BJ (cell line): ENCODE results near the gene C14orf132. TPM values are rescaled to one million over a fixed set of nuclear protein-coding genes. Genes with fewer than 3 reads are reported as not detected.

Experiments
- CTCF ChIA-PET: fragments of 350-600 bp; formaldehyde crosslinking; extraction: SDS; loops from one replicate; lab custom pipeline; 2021; ENCODE audit warnings: antibody characterized with exemption, inconsistent platforms; lab: Yijun Ruan, JAX
- POLR2A ChIA-PET: fragments of 300-600 bp; sonication (Branson Sonifier 250); formaldehyde crosslinking; extraction: SDS; loops from one replicate; lab custom pipeline; 2021; ENCODE audit warnings: antibody characterized with exemption; lab: Charles Lee
- DNase-seq: peaks from one replicate; pipeline ENCODE4 v3.0.0-alpha.2; 2011; ENCODE audit warnings: low read depth
- H3K27me3 ChIP-seq: 2 replicates; pipeline ENCODE4 v1.6.0; 2011; ENCODE audit warnings: low read length; ENCODE audit not compliant: control insufficient read depth, insufficient read depth
- H3K36me3 ChIP-seq: 2 replicates; pipeline ENCODE4 v1.5.1; 2011; ENCODE audit warnings: low read length; ENCODE audit not compliant: control insufficient read depth, insufficient read depth
- H3K4me3 ChIP-seq: 2 replicates; pipeline ENCODE4 v1.5.1; 2011; ENCODE audit warnings: low read depth, mild to moderate bottlenecking, control low read depth, low read length
- polyA plus RNA-seq: library from polyadenylated mRNA; depleted of rRNA; stranded (reverse); fragments of >200 nt; gene quantifications from 2 replicates; pipeline ENCODE4 v1.2.3, GENCODE V29; 2011
- TF ChIP-seq, protein P1 (sequence below): IDR thresholded peaks from 2 replicates; pipeline ENCODE4 v1.5.1; 2011; ENCODE audit warnings: low read depth, mild to moderate bottlenecking, control low read depth, inconsistent platforms, low read length, moderate library complexity; ENCODE audit not compliant: insufficient read depth

C14orf132 gene
- polyA plus RNA-seq, 1 experiment: 13.2 TPM

DNA sequence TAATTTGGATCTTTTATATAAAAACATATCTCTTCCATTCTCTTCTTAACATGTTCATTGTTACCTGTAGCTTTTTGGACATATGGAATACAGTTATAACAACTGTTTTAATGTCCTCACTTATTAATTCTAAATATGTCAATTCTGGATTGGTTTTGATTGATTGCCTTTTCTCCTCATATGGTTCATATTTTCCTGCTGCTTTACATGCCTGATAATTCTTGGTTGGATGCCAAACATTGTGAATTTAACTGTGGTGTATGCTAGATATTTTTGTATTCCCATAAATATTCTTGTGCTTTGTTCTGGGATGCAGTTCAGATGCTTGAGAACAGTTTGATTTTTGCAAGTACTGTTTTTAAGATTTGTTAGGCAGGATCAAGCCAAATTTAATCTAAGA, 10.8 kb downstream of the C14orf132 start:
- no peak overlapping the region for H3K4me3 ChIP-seq
- ChIA-PET CTCF (interaction anchor here (2.5 kb wide), 1 partner anchor 7 kb away, joined by 8 read pairs; no protein-coding TSS in a partner anchor), POLR2A (no interaction called here)
- no peaks in the 10 kb centered on the region for H3K27me3 ChIP-seq
- H3K36me3 ChIP-seq: peaks cover 2% of the 10 kb centered on the region
- DNase-seq: no peak
- TF ChIP-seq, protein P1, sequence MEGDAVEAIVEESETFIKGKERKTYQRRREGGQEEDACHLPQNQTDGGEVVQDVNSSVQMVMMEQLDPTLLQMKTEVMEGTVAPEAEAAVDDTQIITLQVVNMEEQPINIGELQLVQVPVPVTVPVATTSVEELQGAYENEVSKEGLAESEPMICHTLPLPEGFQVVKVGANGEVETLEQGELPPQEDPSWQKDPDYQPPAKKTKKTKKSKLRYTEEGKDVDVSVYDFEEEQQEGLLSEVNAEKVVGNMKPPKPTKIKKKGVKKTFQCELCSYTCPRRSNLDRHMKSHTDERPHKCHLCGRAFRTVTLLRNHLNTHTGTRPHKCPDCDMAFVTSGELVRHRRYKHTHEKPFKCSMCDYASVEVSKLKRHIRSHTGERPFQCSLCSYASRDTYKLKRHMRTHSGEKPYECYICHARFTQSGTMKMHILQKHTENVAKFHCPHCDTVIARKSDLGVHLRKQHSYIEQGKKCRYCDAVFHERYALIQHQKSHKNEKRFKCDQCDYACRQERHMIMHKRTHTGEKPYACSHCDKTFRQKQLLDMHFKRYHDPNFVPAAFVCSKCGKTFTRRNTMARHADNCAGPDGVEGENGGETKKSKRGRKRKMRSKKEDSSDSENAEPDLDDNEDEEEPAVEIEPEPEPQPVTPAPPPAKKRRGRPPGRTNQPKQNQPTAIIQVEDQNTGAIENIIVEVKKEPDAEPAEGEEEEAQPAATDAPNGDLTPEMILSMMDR: no peak

DNA sequence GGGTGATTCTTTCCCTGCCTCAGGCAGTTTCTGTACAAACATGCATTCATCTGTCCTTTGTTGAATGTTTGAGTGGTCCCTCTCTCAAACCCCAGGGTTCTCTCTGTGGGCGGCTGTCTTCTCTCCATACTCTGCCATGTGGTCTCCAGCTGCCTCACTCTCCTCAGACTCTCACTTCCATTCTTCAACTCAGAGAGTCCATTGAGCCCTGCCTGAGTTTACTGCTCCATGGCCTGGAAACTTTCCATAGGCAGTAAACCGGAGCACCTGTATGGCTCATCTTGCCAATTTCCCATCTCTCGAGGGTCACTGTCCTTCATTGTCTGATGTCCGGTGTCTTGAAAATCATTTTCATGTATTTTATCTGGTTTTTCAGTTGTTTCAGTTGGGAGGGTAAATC, 11.3 kb downstream of the C14orf132 start:
- Histone ChIP-seq H3K27me3 (no peaks in the 10 kb centered on the region), H3K4me3 (no peak overlapping the region), H3K36me3 (peaks cover 2% of the 10 kb centered on the region)
- POLR2A ChIA-PET: no interaction called here
- CTCF ChIA-PET: interaction anchor here (2.5 kb wide), 1 partner anchor 8 kb away, joined by 8 read pairs; no protein-coding TSS in a partner anchor
- DNase-seq: no peak
- TF ChIP-seq, protein P1: no peak

DNA sequence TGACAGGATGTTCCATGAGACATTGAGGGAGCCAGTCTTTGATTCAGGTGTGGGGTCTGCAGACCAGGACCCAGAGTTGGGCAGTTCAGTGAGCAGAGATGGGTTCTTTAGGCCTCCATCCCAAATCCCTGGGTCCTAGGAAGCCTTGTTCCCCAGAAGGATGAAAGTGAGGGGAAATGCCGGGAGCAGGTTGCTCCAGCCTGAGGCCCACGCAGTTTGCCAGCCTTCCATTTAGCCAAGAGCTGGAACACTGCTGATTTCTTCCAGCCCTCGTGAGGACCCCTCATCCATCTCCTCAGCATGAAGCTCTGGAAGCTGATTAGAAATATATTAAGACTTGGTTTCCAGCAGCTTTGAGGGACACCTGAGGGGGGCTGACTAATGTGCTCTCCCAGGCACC, 12.1 kb downstream of the C14orf132 start:
- TF ChIP-seq, protein P1: no peak
- POLR2A ChIA-PET: no interaction called here
- Histone ChIP-seq H3K36me3 (peaks cover 2% of the 10 kb centered on the region), H3K4me3 (no peak overlapping the region), H3K27me3 (no peaks in the 10 kb centered on the region)
- CTCF ChIA-PET: interaction anchor here (2.5 kb wide), 1 partner anchor 8 kb away, joined by 8 read pairs; no protein-coding TSS in a partner anchor
- DNase-seq: no peak

DNA sequence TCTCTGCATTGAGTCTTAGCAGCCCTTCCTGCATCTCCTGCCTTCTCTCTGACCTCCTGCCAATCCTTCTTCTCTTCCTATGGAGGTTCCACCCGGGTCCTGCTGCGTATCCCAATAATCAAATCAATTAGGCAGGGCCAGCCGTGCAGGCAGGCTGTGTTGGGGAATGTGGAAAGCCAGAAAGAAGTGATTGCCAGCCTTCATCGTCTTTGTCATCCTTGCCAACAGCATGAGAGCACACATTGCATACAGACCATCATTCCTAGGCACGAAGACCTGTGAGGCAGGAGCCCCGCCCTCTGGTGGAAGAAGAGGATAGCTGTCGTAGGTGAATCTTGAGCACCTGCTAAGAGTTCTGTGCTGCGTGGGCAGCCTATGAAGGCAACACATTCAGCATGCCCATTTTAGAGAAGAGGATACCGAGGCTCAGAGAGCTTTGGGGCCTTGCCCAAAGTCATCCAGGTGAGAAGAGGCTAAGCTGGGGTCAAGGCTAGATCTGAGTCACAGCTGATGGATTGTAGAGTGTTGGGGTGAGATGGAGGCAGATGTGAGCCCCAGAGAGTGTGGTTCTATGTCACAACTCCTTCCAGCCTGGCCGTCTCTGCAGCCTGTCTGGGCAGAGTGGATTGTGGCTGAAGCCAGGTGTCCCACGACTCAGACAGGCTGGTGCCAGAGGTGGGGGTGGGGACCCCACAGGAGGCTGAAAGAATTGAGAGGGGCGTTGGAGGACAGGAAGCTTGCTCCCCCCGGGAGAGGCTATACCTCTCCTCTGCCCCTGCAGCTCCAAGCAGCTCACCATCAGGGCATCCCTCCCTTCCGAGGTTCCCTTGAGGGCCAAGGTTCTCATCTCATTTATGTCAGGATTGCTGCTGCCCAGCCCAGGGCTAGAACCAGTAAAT, 12.7 kb downstream of the C14orf132 start:
- DNase-seq: no peak
- Histone ChIP-seq H3K4me3 (no peak overlapping the region), H3K27me3 (no peaks in the 10 kb centered on the region), H3K36me3 (peaks cover 2% of the 10 kb centered on the region)
- ChIA-PET POLR2A (no interaction called here), CTCF (interaction anchor here (0.9 to 2.5 kb wide), 2 partner anchors 9 to 12 kb away, joined by 3 to 8 read pairs; no protein-coding TSS in a partner anchor)
- TF ChIP-seq, protein P1: no peak

DNA sequence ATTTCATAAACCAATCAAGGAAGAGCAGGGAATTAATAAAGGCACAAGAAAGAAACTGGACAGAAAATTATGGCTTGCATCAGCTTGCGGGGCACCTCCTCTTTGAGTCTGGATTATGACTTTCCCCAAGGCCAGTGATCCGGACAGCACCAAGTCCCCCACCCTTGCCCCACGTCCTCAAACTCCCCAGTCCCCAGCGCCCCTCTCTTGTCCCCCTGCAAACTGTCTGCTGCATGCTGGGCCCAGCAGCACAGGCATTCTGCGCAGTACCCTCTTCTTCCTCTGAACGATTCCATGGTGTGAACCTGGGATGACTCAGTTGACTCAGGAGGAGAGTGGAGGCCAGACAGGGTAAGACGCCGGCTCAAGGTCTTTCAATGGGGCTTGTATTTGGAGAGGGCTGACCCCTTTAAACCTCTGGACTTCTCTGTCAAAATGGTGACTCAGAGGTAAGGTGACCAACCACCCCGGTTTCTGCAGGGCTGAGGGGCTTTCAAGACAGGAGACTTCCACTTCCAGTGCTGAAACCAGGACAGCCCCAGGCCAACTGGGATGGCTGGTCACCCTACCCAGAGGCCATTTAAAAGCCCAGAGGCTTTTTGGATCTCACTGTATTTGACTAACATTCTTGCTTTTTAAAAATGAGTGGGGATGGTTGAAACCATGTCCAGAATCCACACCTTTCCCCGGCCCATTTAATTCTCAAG, 13.5 kb downstream of the C14orf132 start:
- POLR2A ChIA-PET: no interaction called here
- Histone ChIP-seq H3K27me3 (no peaks in the 10 kb centered on the region), H3K36me3 (peaks cover 2% of the 10 kb centered on the region), H3K4me3 (no peak overlapping the region)
- TF ChIP-seq, protein P1: no peak
- CTCF ChIA-PET: interaction anchor here (0.9 to 2.5 kb wide), 2 partner anchors 10 to 12 kb away, joined by 3 to 8 read pairs; no protein-coding TSS in a partner anchor
- no peak for DNase-seq
